GM21576 (cell line): Measurements from ENCODE around the gene TMEM135.
"Not testable (repeated sequence)": the region's sequence is repeated elsewhere in the genome, so short reads cannot be mapped to it uniquely, and the experiment has no call there.

Experiments used
- ATAC-seq: cut with Tn5 transposase; IDR thresholded peaks from one replicate; pipeline ENCODE4 v1.9.1; 2021; ENCODE audit warnings: mild to moderate bottlenecking, moderate library complexity; ENCODE audit not compliant: unreplicated experiment

TMEM135 gene

GRCh38 chr11:87139475-87139874 is 101.7 kb downstream of the TMEM135 start:
- no peak for ATAC-seq

DNA sequence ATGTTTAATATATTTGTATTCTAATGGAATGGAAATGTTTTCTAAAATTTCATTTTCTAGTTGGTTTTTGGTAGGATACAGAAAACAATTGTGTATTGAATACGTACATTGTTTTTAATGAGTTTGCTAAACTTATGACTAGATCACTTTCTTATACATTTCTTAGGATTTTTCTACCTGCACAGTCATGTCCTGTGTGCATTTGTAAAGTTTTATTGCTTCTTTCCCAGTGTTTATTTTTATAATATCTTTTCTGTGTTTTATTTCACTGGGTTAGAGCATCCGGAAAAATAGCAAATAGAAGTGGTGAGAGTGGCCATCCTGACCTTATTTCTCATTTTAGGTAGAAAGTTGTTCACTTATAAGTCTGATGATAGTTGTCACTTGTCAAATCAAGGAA is 103.6 kb downstream of the TMEM135 start:
- ATAC-seq = no peak

DNA sequence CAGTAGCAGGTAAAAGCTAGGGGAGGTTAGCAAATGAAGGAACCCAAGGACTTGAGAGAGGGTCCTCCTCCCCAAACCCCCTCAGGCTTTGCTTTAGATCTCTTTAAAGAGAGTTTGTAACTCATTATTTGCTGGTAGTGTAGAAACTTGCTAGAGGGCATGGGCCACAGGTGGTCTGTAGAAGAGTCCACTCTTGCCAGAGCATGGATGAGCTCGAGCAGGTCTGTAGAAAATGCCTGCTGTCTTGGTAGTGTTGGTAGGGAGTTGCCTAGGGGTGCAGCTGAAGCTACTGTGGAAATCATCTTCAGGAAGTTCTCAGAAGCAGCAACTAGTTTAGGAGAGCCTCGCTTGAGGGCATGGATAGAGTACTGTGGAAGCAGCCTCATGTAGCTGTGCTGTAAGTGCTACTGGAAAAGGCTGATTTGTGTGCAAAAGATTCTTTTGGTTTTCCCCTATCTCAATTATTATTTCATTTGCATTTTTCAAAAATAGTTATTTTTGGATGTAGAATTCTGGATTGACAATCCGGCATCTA is 104.3 kb downstream of the TMEM135 start:
- no peak for ATAC-seq

- ATAC-seq = no peak
Measured at GRCh38 chr11:87142594-87142993, 104.9 kb downstream of the TMEM135 start.

GRCh38 chr11:87143641-87144040 is 105.9 kb downstream of the TMEM135 start:
- ATAC-seq = no peak

DNA sequence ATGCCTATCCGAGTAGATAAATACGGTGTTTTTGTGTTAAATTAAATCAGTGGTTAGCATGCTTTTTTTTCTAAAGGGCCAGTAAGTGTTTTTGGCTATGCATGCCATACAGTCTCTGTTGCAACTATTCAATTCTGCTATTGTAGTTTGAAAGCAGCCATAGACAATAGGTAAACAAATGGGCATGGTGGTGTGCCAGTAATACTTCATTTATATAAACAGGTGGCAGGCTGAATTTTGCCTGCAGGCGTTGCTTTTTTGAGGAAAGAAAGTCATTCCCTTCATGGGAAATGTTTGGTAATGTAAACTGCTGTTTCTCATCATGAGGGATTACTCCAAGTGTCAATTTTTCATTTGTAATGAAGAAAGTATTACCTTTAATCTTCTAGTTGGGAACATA is 106.5 kb downstream of the TMEM135 start:
- ATAC-seq = no peak

- no peak for ATAC-seq
Measured at GRCh38 chr11:87148749-87149148, 111.0 kb downstream of the TMEM135 start.

DNA sequence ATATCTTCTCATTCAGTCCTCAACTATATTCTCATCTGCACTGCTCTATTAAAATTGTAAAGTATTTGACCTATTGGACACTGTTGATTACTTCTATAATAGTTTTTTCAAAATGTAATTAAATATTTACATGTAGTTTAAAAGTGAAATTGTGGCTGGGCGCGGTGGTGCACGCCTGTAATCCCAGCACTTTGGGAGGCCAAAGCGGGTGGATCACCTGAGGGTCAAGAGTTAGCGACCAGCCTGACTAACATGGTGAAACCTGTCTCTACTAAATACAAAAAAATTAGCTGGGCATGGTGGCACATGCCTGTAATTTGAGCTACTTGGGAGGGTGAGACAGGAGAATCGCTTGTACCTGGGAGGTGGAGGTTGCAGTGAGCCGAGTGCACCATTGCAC is 112.0 kb downstream of the TMEM135 start:
- ATAC-seq = not testable (repeated sequence)

- ATAC-seq = no peak
Measured at GRCh38 chr11:87150936-87151335, 113.2 kb downstream of the TMEM135 start.

DNA sequence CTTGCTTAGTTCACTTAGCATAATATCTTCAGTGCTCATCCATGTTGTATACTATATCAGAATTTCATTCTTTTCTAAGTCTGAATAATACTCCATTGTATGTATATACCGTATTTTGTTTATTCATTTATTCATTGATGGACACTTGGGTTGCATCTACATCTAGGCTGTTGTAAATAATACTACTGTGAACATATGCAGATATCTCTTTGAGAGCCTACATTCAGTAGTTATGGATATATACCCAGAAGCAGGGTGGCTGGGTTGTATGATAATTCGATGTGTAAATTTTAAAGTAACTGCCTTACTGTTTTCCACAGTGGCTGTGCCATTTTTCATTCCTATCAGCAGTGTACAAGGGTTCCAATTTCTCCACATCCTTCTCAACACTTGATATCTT is 116.5 kb downstream of the TMEM135 start:
- ATAC-seq = no peak

- ATAC-seq = no peak
Measured at GRCh38 chr11:87156970-87157369, 119.2 kb downstream of the TMEM135 start.

GRCh38 chr11:87169076-87169475 is 131.3 kb downstream of the TMEM135 start:
- ATAC-seq = not testable (repeated sequence)

DNA sequence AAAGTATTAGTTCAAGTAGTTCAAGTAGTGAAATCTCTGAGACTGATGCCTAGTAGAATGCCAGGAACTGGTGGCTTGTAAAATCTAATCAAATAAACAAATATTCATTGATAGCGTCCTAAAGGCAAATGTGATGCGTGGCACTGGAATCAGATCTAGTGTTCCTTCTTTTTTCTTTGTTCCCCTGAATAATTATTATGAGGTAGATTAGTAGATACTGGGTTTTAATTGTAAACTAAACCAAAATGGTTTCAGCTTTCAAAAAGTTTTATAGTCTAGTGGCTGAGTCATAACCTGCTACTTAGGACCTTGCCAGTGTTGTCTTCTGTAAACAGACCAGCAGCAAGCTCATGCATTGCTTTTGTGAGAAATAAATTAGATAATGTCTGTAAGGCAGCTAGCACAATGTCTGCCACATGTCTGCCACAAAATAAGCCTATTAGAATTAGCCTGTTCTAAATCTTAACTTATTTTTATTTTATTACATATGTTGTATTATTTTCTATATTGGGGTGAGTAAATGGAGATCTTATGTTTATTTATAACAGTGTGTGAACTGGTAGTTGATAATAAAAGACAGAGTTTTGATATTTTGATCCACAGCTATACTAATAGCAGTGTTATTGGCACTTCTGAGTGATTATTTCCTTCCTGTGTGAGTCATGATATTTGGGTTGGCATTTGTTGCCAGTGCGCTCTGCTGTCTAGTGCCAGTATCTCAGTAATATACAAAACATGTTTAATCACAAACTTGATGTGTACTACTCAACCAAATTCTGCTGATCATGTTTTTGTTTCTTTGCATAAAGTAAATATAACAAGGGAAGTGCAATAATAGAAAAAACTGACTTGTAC is 135.7 kb downstream of the TMEM135 start:
- no peak for ATAC-seq

DNA sequence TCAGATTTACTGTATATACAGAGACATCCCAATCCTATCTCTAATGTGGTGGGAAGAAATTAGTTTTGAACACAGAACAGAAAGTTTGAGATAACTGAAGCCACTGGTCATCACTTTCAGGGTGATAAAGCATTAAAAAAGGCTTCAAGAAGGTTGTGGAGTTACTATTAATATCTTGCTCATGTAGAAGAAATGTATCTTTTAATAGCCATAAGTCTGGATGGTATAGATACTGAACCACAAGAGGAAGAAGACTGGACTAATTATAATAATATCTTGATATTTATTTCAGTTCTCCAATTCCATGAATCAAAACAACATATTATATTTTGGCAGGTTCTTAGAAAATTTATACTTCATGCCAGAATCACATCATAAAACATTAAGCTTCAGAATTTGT is 137.1 kb downstream of the TMEM135 start:
- ATAC-seq = no peak

GRCh38 chr11:87176044-87176443 is 138.3 kb downstream of the TMEM135 start:
- no peak for ATAC-seq

DNA sequence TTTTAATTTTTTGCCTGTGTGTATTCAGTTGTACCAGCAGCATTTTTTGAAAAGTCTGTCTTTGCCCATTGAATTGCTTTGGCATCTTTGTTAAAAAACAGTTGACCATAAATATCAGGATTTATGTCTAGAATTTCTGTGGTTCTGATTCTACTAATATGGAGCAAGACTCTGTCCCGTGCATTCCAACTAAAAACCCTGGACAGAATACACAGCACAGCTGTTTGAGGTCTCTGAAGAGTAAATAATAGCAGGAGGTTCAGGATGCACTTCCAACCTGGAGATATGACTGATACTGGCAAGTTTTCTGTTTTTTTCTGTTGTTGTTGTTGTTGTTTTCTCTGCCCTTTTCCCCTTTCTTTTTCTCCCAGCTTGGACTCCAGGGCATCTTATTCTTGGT is 141.9 kb downstream of the TMEM135 start:
- ATAC-seq = no peak

DNA sequence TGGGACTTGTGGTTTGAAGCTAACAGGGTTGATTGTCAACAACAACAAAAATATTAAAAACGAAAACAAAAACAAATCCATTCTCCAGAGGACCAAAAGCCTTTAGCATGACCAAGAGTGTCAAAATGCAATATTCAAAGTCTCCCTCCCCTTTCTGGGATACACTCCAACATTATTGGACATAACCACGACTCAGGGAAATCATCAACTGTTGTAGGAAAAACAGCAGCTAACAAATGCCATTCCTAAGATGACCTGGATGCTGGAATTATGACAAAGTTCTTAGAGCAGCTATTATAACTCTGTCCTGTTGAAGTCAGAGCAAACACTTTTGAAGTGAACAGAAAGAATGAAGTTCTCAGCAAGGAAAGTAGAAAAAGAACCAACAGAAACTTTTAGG is 143.0 kb downstream of the TMEM135 start:
- ATAC-seq = no peak

DNA sequence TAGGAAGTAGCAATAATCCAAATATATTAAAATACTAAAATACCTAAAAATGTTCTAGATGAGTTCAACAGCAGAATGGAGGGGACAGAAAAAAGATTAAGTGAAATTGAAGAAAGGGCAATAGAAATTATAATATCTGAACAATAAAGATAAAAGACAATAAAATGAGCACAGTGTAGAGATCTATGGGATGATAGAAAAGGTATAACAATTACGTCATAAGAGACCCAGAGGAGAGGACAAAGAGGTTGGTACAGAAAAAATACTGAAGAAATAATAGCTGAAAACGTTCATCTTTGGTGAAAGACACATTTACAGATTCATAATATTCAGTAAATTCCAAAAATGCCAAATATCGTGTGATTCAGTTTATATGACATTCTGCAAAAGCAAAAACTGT is 143.4 kb downstream of the TMEM135 start:
- ATAC-seq = no peak

GRCh38 chr11:87185228-87185627 is 147.5 kb downstream of the TMEM135 start:
- ATAC-seq = no peak

DNA sequence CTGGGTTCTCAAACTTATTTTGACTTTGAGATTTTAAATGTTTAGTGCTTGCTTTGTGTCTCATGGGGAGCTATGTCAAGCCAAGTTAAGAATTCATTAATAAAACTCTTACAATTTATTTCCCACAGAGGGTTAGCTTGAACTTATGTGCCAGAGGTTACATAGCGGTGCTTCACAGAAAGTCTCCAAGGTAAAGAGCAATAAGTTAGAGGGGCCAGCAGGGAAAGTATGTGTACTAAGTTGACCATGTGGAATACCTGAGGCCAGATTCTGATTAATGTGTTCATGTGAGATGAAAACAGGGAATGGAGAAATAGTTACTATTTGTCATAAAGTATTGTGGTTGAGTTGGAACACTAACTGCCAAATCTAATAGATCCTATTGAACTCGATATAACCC is 149.3 kb downstream of the TMEM135 start:
- no peak for ATAC-seq

GRCh38 chr11:87187930-87188329 is 150.2 kb downstream of the TMEM135 start:
- no peak for ATAC-seq

GRCh38 chr11:87188396-87188795 is 150.7 kb downstream of the TMEM135 start:
- ATAC-seq = not testable (repeated sequence)

DNA sequence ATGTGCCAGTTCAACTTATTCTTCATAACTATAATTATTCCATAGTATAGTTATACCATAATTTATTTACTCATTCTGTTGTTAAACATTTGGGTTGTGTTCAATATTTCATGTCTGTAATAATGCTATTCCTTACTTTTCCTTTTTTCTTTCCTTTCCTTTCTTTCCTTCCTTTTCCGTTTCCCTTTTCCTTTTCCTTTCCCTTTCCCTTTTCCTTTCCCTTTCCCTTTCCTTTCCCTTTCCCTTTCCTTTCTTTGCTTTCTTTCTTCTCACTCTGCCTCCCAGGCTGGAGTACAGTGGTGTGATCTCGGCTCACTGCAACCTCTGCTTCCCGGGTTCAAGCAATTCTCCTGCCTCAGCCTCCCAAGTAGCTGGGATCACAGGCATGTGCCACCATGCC is 151.2 kb downstream of the TMEM135 start:
- not testable (repeated sequence) for ATAC-seq
